GM10248 (cell line): ENCODE measurements around the gene XPO5.

ENCODE experiments used
- CTCF ChIA-PET: fragments of 300-600 bp; sonication (Branson Sonifier 250); formaldehyde crosslinking; extraction: SDS; loops from one replicate; lab custom pipeline; 2021; ENCODE audit warnings: antibody characterized with exemption; lab: Yijun Ruan, JAX
- POLR2A ChIA-PET: fragments of 350-650 bp; sonication (Branson Sonifier 250); formaldehyde crosslinking; extraction: SDS; loops from one replicate; lab custom pipeline; 2020; ENCODE audit warnings: antibody characterized with exemption; lab: Yijun Ruan, JAX
- DNase-seq: peaks from one replicate; pipeline ENCODE4 v3.0.0; 2012; ENCODE audit errors: extremely low spot score
- CTCF ChIP-seq: IDR thresholded peaks from 2 replicates; pipeline ENCODE4 v1.5.1; 2012; ENCODE audit warnings: mild to moderate bottlenecking, low read depth; ENCODE audit errors: extremely low read depth, missing control alignments, control extremely low read depth

The XPO5 gene

GRCh38 chr6:43488667-43489276, 87.1 kb downstream of the XPO5 start:
- ChIA-PET CTCF (interaction anchor here (1.0 to 11.7 kb wide), 5 partner anchors 9 to 62 kb away, joined by 3 to 125 read pairs (median 7); partner anchors contain the start of genes ABCC10 and TJAP1), POLR2A (no interaction called here)

GRCh38 chr6:43481591-43482236, 94.1 kb downstream of the XPO5 start:
- no peak for TF ChIP-seq CTCF
- CTCF ChIA-PET, result interaction anchor here (0.9 to 6.4 kb wide), 4 partner anchors 8 to 23 kb away, joined by 3 to 42 read pairs (median 12); no protein-coding TSS in a partner anchor
- POLR2A ChIA-PET, result no interaction called here
- DNase-seq, result no peak

More at GRCh38 chr6:43488667-43489276, 87.1 kb downstream of the XPO5 start:
- no peak for TF ChIP-seq CTCF
- DNase-seq, result no peak

GRCh38 chr6:43481075-43481474, 94.8 kb downstream of the XPO5 start:
- CTCF ChIA-PET, result interaction anchor here (0.9 to 3.6 kb wide), 4 partner anchors 8 to 26 kb away, joined by 3 to 13 read pairs (median 10); no protein-coding TSS in a partner anchor

GRCh38 chr6:43478008-43478372, 97.8 kb downstream of the XPO5 start:
- ChIA-PET CTCF (interaction anchor here (1.0 to 4.0 kb wide), 6 partner anchors 12 to 29 kb away, joined by 3 to 21 read pairs (median 4); no protein-coding TSS in a partner anchor), POLR2A (interaction anchor here (0.6 to 1.0 kb wide), 3 partner anchors 18 to 164 kb away, joined by 3 to 6 read pairs (median 3); no protein-coding TSS in a partner anchor)
- TF ChIP-seq CTCF, result no peak
- DNase-seq, result no peak

More at GRCh38 chr6:43481075-43481474, 94.8 kb downstream of the XPO5 start:
- POLR2A ChIA-PET, result no interaction called here
- no peak for DNase-seq
- no peak for TF ChIP-seq CTCF

- peak; percentile 96 for DNase-seq
- no peak for TF ChIP-seq CTCF
- POLR2A ChIA-PET, result interaction anchor here (0.6 to 1.0 kb wide), 5 partner anchors 19 to 164 kb away, joined by 3 to 6 read pairs (median 3); partner anchors contain the start of gene LRRC73
- CTCF ChIA-PET, result interaction anchor here (1.0 to 4.0 kb wide), 4 partner anchors 12 to 29 kb away, joined by 3 to 21 read pairs (median 4); no protein-coding TSS in a partner anchor
Observed at GRCh38 chr6:43477235-43478007, 98.4 kb downstream of the XPO5 start, which contains the start of gene TJAP1. TSS of gene TJAP1 (plus strand) at chr6:43477570. CDS start at chr6:43499002, 21,432 bp downstream.

- CTCF ChIA-PET, result interaction anchor here (1.2 to 4.0 kb wide), 3 partner anchors 13 to 30 kb away, joined by 3 to 21 read pairs (median 4); no protein-coding TSS in a partner anchor
- no peak for TF ChIP-seq CTCF
- POLR2A ChIA-PET, result interaction anchor here (0.6 kb wide), 2 partner anchors 30 to 33 kb away, joined by 3 read pairs; partner anchors contain the start of gene LRRC73
- no peak for DNase-seq
Observed at GRCh38 chr6:43476746-43477145, 99.1 kb downstream of the XPO5 start.
